ENCODE measurements around the gene OSTN.

OSTN gene

GRCh38 chr3:191296041-191296541 lies 97.0 kb downstream of the OSTN start:
- DNase-seq (ENCODE audit: low read depth) = no peak
- peaks cover 6% of the 10 kb centered on the region for H3K4me1 ChIP-seq (ENCODE audit: control insufficient read depth, insufficient read depth, low read length)

DNA sequence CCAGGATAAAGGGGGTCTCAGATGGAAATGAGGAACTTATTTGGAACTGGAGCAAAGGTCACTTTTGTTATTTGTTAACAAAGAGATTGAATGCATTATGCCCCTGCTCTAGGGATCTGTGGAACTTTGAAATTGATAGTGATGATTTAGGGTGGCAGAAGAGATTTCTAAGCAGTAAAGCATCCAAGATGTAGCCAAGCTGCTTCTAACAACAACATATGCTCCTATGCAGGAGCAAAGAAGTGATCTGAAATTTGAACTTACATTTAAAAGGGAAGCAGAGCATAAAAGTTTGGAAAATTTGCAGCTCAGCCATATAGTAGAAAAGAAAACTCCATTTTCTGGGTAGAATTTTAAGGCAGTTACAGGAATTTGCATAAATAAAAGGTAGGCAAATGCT lies 99.8 kb downstream of the OSTN start:
- no peaks in the 10 kb centered on the region for H3K27me3 ChIP-seq (replicated peaks; ENCODE audit: control insufficient read depth, insufficient read depth, low read length)
- peaks cover 6% of the 10 kb centered on the region for H3K4me1 ChIP-seq (ENCODE audit: control insufficient read depth, insufficient read depth, low read length)
- H3K9me3 ChIP-seq (ENCODE audit: control insufficient read depth, low read length) = no peaks in the 10 kb centered on the region
- DNase-seq (ENCODE audit: low read depth) = no peak
- H3K9ac ChIP-seq (ENCODE audit: low read length) = no peak overlapping the region
- H3K36me3 ChIP-seq (ENCODE audit: control insufficient read depth, insufficient read depth, low read length, severe bottlenecking) = no peaks in the 10 kb centered on the region
- no peak overlapping the region for H3K4me3 ChIP-seq (ENCODE audit: low read length)

More at GRCh38 chr3:191296041-191296541, 97.0 kb downstream of the OSTN start:
- H3K4me3 ChIP-seq (ENCODE audit: low read length) = no peak overlapping the region
- no peaks in the 10 kb centered on the region for H3K36me3 ChIP-seq (ENCODE audit: control insufficient read depth, insufficient read depth, low read length, severe bottlenecking)
- H3K9ac ChIP-seq (ENCODE audit: low read length) = no peak overlapping the region
- no peaks in the 10 kb centered on the region for H3K27me3 ChIP-seq (replicated peaks; ENCODE audit: control insufficient read depth, insufficient read depth, low read length)
- no peaks in the 10 kb centered on the region for H3K9me3 ChIP-seq (ENCODE audit: control insufficient read depth, low read length)

DNA sequence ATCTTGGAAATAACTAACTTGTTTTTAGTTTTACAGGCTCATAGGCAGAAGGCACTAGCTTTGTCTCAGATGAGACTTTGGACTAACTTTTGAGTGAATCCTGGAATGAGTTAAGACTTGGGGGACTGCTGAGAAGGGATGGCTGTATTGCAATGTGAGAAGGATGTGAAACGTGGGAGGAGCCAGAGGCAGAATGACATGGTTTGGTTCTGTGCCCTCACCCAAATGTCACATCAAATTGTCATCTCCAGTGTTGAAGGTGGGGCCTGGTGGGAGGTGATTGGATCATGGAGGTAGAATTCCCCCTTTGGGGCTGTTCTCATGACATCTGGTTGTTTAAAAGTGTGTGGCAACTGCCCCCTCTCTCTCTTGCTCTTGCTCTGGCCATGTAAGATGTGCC lies 101.4 kb downstream of the OSTN start:
- H3K27me3 ChIP-seq (replicated peaks; ENCODE audit: control insufficient read depth, insufficient read depth, low read length) = no peaks in the 10 kb centered on the region
- DNase-seq (ENCODE audit: low read depth) = no peak
- peaks cover 6% of the 10 kb centered on the region for H3K4me1 ChIP-seq (ENCODE audit: control insufficient read depth, insufficient read depth, low read length)
- H3K9ac ChIP-seq (ENCODE audit: low read length) = no peak overlapping the region
- no peaks in the 10 kb centered on the region for H3K9me3 ChIP-seq (ENCODE audit: control insufficient read depth, low read length)
- H3K36me3 ChIP-seq (ENCODE audit: control insufficient read depth, insufficient read depth, low read length, severe bottlenecking) = no peaks in the 10 kb centered on the region
- no peak overlapping the region for H3K4me3 ChIP-seq (ENCODE audit: low read length)

DNA sequence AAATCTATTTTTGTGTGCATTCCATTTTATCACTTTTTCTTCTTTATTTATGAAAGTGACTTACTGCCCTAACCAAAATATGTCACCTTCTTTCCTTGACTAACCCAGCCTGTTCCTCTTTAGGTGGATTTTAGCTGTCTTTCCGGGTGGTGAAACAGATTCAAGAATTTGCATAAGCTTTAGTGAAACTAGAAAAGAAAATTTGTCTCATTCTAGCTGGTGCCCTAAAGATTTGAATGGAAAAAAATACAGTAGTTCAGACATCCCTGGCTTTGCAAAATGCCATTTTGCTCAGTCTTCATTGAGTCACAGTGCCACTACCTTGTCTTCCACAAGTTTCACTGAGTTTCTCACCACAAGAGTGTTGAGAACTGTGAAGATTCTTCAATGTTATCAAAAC lies 102.0 kb downstream of the OSTN start:
- no peak overlapping the region for H3K4me3 ChIP-seq (ENCODE audit: low read length)
- H3K9me3 ChIP-seq (ENCODE audit: control insufficient read depth, low read length) = no peaks in the 10 kb centered on the region
- H3K4me1 ChIP-seq (ENCODE audit: control insufficient read depth, insufficient read depth, low read length) = peaks cover 6% of the 10 kb centered on the region
- no peaks in the 10 kb centered on the region for H3K36me3 ChIP-seq (ENCODE audit: control insufficient read depth, insufficient read depth, low read length, severe bottlenecking)
- no peak overlapping the region for H3K9ac ChIP-seq (ENCODE audit: low read length)
- no peak for DNase-seq (ENCODE audit: low read depth)
- no peaks in the 10 kb centered on the region for H3K27me3 ChIP-seq (replicated peaks; ENCODE audit: control insufficient read depth, insufficient read depth, low read length)

- Histone ChIP-seq H3K4me1 (ENCODE audit: control insufficient read depth, insufficient read depth, low read length) (peaks cover 4% of the 10 kb centered on the region), H3K36me3 (ENCODE audit: control insufficient read depth, insufficient read depth, low read length, severe bottlenecking) (no peaks in the 10 kb centered on the region), H3K27me3 (replicated peaks; ENCODE audit: control insufficient read depth, insufficient read depth, low read length) (no peaks in the 10 kb centered on the region), H3K9ac (ENCODE audit: low read length) (no peak overlapping the region), H3K4me3 (ENCODE audit: low read length) (no peak overlapping the region), H3K9me3 (ENCODE audit: control insufficient read depth, low read length) (no peaks in the 10 kb centered on the region)
- no peak for DNase-seq (ENCODE audit: low read depth)
These were observed 102.9 kb downstream of the OSTN start for GRCh38 chr3:191301782-191302411.

DNA sequence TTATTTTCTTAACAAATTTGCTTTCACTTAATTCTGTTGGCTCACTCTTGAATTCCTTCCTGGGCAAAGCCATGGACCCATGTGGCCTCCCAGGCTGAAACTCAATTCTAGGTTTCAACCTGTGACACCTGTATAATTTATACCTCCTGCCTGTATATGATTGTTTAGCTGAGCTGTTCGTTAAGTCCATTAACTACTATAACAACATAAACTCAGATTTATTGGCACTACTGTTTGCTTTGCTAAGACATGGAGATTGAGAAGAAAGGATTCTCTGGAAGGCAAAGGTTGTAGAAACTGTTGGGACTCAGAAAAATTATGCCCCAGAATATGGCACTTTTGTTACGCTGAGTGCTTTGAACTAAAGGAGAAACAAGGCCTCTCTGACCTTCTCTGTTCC lies 103.4 kb downstream of the OSTN start:
- no peak for DNase-seq (ENCODE audit: low read depth)
- H3K27me3 ChIP-seq (replicated peaks; ENCODE audit: control insufficient read depth, insufficient read depth, low read length) = no peaks in the 10 kb centered on the region
- H3K9ac ChIP-seq (ENCODE audit: low read length) = no peak overlapping the region
- no peaks in the 10 kb centered on the region for H3K4me1 ChIP-seq (ENCODE audit: control insufficient read depth, insufficient read depth, low read length)
- no peaks in the 10 kb centered on the region for H3K9me3 ChIP-seq (ENCODE audit: control insufficient read depth, low read length)
- H3K4me3 ChIP-seq (ENCODE audit: low read length) = no peak overlapping the region
- no peaks in the 10 kb centered on the region for H3K36me3 ChIP-seq (ENCODE audit: control insufficient read depth, insufficient read depth, low read length, severe bottlenecking)

DNA sequence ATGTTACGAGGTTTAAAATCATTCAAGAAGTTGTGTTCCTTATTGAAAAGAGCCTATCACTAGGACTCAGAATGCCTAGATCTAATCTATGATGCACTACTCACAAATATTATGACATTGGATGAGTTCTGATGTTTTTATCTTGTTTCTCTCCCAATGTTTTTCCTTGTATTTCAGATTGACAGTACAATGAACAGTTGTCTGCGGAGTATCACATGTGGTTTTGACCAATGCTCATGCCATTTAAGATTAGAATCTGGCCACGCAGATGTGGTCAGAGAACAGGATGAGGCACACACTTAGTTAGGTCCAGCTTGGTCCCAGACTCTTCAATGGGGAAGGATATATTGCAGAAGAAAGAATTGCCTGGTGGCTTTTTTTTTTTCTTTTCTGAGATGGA lies 104.6 kb downstream of the OSTN start:
- H3K9ac ChIP-seq (ENCODE audit: low read length) = no peak overlapping the region
- no peak for DNase-seq (ENCODE audit: low read depth)
- peaks cover 6% of the 10 kb centered on the region for H3K4me1 ChIP-seq (ENCODE audit: control insufficient read depth, insufficient read depth, low read length)
- no peaks in the 10 kb centered on the region for H3K9me3 ChIP-seq (ENCODE audit: control insufficient read depth, low read length)
- H3K27me3 ChIP-seq (replicated peaks; ENCODE audit: control insufficient read depth, insufficient read depth, low read length) = no peaks in the 10 kb centered on the region
- no peaks in the 10 kb centered on the region for H3K36me3 ChIP-seq (ENCODE audit: control insufficient read depth, insufficient read depth, low read length, severe bottlenecking)
- H3K4me3 ChIP-seq (ENCODE audit: low read length) = no peak overlapping the region

GRCh38 chr3:191306428-191306827 lies 107.4 kb downstream of the OSTN start:
- Histone ChIP-seq H3K9me3 (ENCODE audit: control insufficient read depth, low read length) (no peaks in the 10 kb centered on the region), H3K4me3 (ENCODE audit: low read length) (no peak overlapping the region), H3K36me3 (ENCODE audit: control insufficient read depth, insufficient read depth, low read length, severe bottlenecking) (no peaks in the 10 kb centered on the region), H3K27me3 (replicated peaks; ENCODE audit: control insufficient read depth, insufficient read depth, low read length) (no peaks in the 10 kb centered on the region), H3K9ac (ENCODE audit: low read length) (no peak overlapping the region), H3K4me1 (ENCODE audit: control insufficient read depth, insufficient read depth, low read length) (peaks cover 8% of the 10 kb centered on the region)
- no peak for DNase-seq (ENCODE audit: low read depth)

GRCh38 chr3:191307341-191307740 lies 108.3 kb downstream of the OSTN start:
- no peak overlapping the region for H3K4me3 ChIP-seq (ENCODE audit: low read length)
- no peak for DNase-seq (ENCODE audit: low read depth)
- H3K9me3 ChIP-seq (ENCODE audit: control insufficient read depth, low read length) = no peaks in the 10 kb centered on the region
- H3K9ac ChIP-seq (ENCODE audit: low read length) = no peak overlapping the region
- H3K4me1 ChIP-seq (ENCODE audit: control insufficient read depth, insufficient read depth, low read length) = peaks cover 8% of the 10 kb centered on the region
- no peaks in the 10 kb centered on the region for H3K36me3 ChIP-seq (ENCODE audit: control insufficient read depth, insufficient read depth, low read length, severe bottlenecking)
- H3K27me3 ChIP-seq (replicated peaks; ENCODE audit: control insufficient read depth, insufficient read depth, low read length) = no peaks in the 10 kb centered on the region

- DNase-seq (ENCODE audit: low read depth) = no peak
- no peak overlapping the region for H3K4me3 ChIP-seq (ENCODE audit: low read length)
- H3K36me3 ChIP-seq (ENCODE audit: control insufficient read depth, insufficient read depth, low read length, severe bottlenecking) = no peaks in the 10 kb centered on the region
- peaks cover 21% of the 10 kb centered on the region for H3K4me1 ChIP-seq (ENCODE audit: control insufficient read depth, insufficient read depth, low read length)
- no peaks in the 10 kb centered on the region for H3K9me3 ChIP-seq (ENCODE audit: control insufficient read depth, low read length)
- H3K27me3 ChIP-seq (replicated peaks; ENCODE audit: control insufficient read depth, insufficient read depth, low read length) = no peaks in the 10 kb centered on the region
- H3K9ac ChIP-seq (ENCODE audit: low read length) = no peak overlapping the region
These were observed 114.3 kb downstream of the OSTN start for GRCh38 chr3:191313296-191313695.

GRCh38 chr3:191314109-191314728 lies 115.2 kb downstream of the OSTN start:
- Histone ChIP-seq H3K9me3 (ENCODE audit: control insufficient read depth, low read length) (no peaks in the 10 kb centered on the region), H3K27me3 (replicated peaks; ENCODE audit: control insufficient read depth, insufficient read depth, low read length) (no peaks in the 10 kb centered on the region), H3K9ac (ENCODE audit: low read length) (no peak overlapping the region), H3K4me1 (ENCODE audit: control insufficient read depth, insufficient read depth, low read length) (peaks cover 17% of the 10 kb centered on the region), H3K36me3 (ENCODE audit: control insufficient read depth, insufficient read depth, low read length, severe bottlenecking) (no peaks in the 10 kb centered on the region), H3K4me3 (ENCODE audit: low read length) (no peak overlapping the region)
- DNase-seq (ENCODE audit: low read depth) = no peak
